Measurements from ENCODE around the gene MROH2A. TPM values are rescaled to one million over a fixed set of nuclear protein-coding genes. Genes with fewer than 3 reads are reported as not detected.

MROH2A gene
- total and polyA plus RNA-seq, 9 of the 15 experiments (the other 6 are each of a cell fraction or from before 2014, with no cell fraction given) = 0.03 TPM; not detected in 8

DNA sequence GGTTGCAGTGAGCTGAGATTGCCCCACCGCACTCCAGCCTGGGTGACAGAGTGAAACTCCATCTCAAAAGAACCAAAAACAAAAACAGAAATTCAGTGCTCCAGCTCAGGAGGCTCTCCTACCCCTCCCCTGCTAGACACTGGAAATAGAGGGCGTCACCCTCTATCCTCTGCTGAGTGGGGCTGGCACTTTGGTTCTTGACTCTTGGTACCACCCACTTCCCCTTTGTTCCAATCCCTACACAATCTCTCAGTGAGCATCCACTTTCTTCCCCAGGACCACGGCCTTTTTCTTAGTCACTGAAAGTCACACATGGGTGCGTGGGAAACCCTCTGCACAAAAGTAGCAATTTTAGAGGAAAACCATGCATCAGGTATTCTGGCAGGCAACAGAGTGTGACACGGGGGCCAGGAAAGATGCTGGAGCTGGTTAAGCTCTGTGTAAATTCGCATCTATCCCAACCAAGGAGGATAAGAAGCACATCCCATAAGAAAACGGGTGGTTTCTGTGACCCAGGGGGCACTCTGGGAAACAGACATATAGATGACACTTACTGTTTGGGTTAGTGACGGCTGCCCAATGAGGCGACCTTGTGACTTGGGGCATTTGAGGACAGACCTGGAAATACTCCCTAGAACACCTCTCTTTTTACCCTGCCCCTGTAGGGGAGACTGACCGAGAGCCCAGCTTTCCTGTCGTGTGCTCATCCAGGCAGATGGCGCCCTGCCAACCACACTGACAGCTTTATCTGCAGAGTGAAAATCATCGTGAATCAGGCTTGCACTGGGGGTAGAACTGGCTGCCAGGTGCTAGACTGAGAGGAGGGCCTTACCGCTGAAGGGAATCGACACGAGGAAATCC is 68.5 kb downstream of the MROH2A start:
- TF ChIP-seq RBFOX2 (IDR thresholded peaks at IDR 0.05; ENCODE audit: low read depth, low read length) (0 out of 2 replicates have a peak, but pooled peaks have one; percentile 23), ZNF77 (CRISPR knock-in tag; IDR thresholded peaks at IDR 0.05) (no peak), ZBTB7A (IDR thresholded peaks at IDR 0.05; ENCODE audit: borderline replicate concordance, control insufficient read depth, low read depth, low read length) (no peak), TARDBP (IDR thresholded peaks at IDR 0.05) (no peak), TGIF2 (CRISPR knock-in tag; IDR thresholded peaks at IDR 0.05) (no peak), ZNF780A (CRISPR knock-in tag; IDR thresholded peaks at IDR 0.05) (no peak), ELF4 (CRISPR knock-in tag; IDR thresholded peaks at IDR 0.05) (no peak), HNRNPLL (IDR thresholded peaks at IDR 0.05; ENCODE audit: low read depth, low read length, poor library complexity, severe bottlenecking) (no peak), CCNT2 (IDR thresholded peaks at IDR 0.05; ENCODE audit: borderline replicate concordance, extremely low read depth, insufficient read length, low read depth, low read length) (no peak), CBFA2T3 (IDR thresholded peaks at IDR 0.05) (no peak), NFIC (IDR thresholded peaks at IDR 0.05) (peak; percentile 31; the same call in 1 of the 2 replicates), GTF2A2 (tag; IDR thresholded peaks at IDR 0.05) (no peak), MTA3 (IDR thresholded peaks at IDR 0.05; ENCODE audit: borderline replicate concordance) (no peak), TSC22D4 (tag; IDR thresholded peaks at IDR 0.05) (no peak), TCFL5 (CRISPR knock-in tag; conservative IDR thresholded peaks at IDR 0.05) (no peak)
- DNase-seq (ENCODE audit: extremely low read depth in 1 of 4, low spot score in 3 of 4) = no peak
- ChIA-PET POLR2A (interaction anchor here (1.2 to 1.3 kb wide), 2 partner anchors 8 to 11 kb away, joined by 4 to 5 read pairs; partner anchors contain the start of gene HJURP), CTCF (ENCODE audit: low intra/inter-chr PET ratio) (no interaction called here)
- Histone ChIP-seq H3K4me1 (replicated peaks in 1 of 2; ENCODE audit: control insufficient read depth in 2 of 2, insufficient read depth in 2 of 2, low read length in 2 of 2) (no peaks in the 10 kb centered on the region; a peak in 2 of 5 replicates), H3K9me1 (ENCODE audit: control insufficient read depth, insufficient read depth, low read length) (peaks cover under 1% of the 10 kb centered on the region), H4K20me1 (replicated peaks; ENCODE audit: control insufficient read depth, insufficient read depth, low read length) (no peaks in the 10 kb centered on the region), H2AFZ (ENCODE audit: low read depth, low read length) (no peak overlapping the region), H3K36me3 (ENCODE audit: control insufficient read depth, insufficient read depth, low read length) (peaks cover 97% of the 10 kb centered on the region), H3K27me3 (ENCODE audit: control insufficient read depth in 2 of 2, insufficient read depth in 2 of 2, low read length in 2 of 2) (no peaks in the 10 kb centered on the region), H3K4me2 (ENCODE audit: insufficient read depth, low read length) (no peak overlapping the region), H3K79me2 (ENCODE audit: control insufficient read depth, insufficient read depth, low read length) (peaks cover 80% of the 10 kb centered on the region), H3K27ac (ENCODE audit: extremely low read depth, low read depth, low read length) (no peak overlapping the region), H3K9me3 (replicated peaks; ENCODE audit: control insufficient read depth, insufficient read depth, low read depth, low read length) (no peaks in the 10 kb centered on the region), H3K9ac (ENCODE audit: insufficient read depth in 1 of 2, low read depth in 2 of 2, low read length in 2 of 2) (no peak overlapping the region), H3K4me3 (no peak overlapping the region)
- in situ Hi-C loops (cut with MboI) = no loop called here
- FAIRE-seq = no peak
- BruUV-seq (replicated peaks) = no TSS peak
- intact Hi-C loops (cut with micrococcal nuclease) = no loop called here
- 75% methylated on average over 9 of the region's 16 CpGs for WGBS (ENCODE audit: insufficient coverage, low coverage, missing lambda C conversion rate)
- ATAC-seq = no peak
